ENCODE results near the gene MLLT6.

MLLT6 gene

GRCh38 chr17:38777641-38778250 lies 72.7 kb downstream of the MLLT6 start:
- TF ChIP-seq FOXP2 (optimal IDR thresholded peaks at IDR 0.05; ENCODE audit: borderline replicate concordance, extremely low read depth, extremely low read length, insufficient read depth) = no peak
- TF ChIP-seq POLR2AphosphoS5 (IDR thresholded peaks at IDR 0.05; ENCODE audit: low read depth, low read length) = no peak
- TF ChIP-seq SIN3A (IDR thresholded peaks at IDR 0.05; ENCODE audit: borderline replicate concordance, insufficient read depth, low read length) = no peak
- TF ChIP-seq TAF1 (IDR thresholded peaks at IDR 0.05; ENCODE audit: borderline replicate concordance, insufficient read depth, low read length) = no peak
- no peak for TF ChIP-seq REST (IDR thresholded peaks at IDR 0.05; ENCODE audit: insufficient read depth in 1 of 2, low read depth in 2 of 2, low read length in 2 of 2)
